H1 (cell line): ENCODE measurements around the gene CRADD. TPM values are rescaled to one million over a fixed set of nuclear protein-coding genes. Genes with fewer than 3 reads are reported as not detected.

Source experiments
- CTCF ChIA-PET: fragments of 300-600 bp; sonication (Branson Sonifier 250); formaldehyde crosslinking; loops from one replicate; lab custom pipeline; 2021; ENCODE audit not compliant: partially characterized antibody; lab: Charles Lee
- POLR2A ChIA-PET: fragments of 300-600 bp; sonication (Branson Sonifier 250); formaldehyde crosslinking; loops from one replicate; lab custom pipeline; 2021; ENCODE audit warnings: inconsistent platforms; ENCODE audit not compliant: partially characterized antibody; lab: Charles Lee
- DNase-seq, 2 experiments: peaks; one replicate each; pipeline versions ENCODE4 v3.0.0 to v3.0.0-alpha.2; 2010 to 2022; ENCODE audit warnings: low spot score in 2 of 2, low read depth in 1 of 2, mixed read lengths in 1 of 2
- FAIRE-seq: peaks from 2 replicates; lab custom pipeline; 2011; peaks lifted over from hg19 to GRCh38; lab: Jason Lieb, UNC
- H2AFZ ChIP-seq: 2 replicates; pipeline ENCODE4 v1.8.1; 2012; ENCODE audit warnings: low read length, inconsistent platforms
- H2AK5ac ChIP-seq: 2 replicates; pipeline ENCODE4 v1.6.1; 2013; ENCODE audit warnings: low read depth, low read length
- H2BK120ac ChIP-seq: replicated peaks from 2 replicates; pipeline ENCODE3; 2013; ENCODE audit warnings: low read depth, low read length, inconsistent platforms
- H2BK12ac ChIP-seq: 2 replicates; pipeline ENCODE4 v1.6.1; 2013; ENCODE audit warnings: low read depth, low read length
- H2BK15ac ChIP-seq: 2 replicates; pipeline ENCODE4 v1.6.1; 2013; ENCODE audit warnings: low read length
- H2BK20ac ChIP-seq: 2 replicates; pipeline ENCODE4 v1.6.1; 2013; ENCODE audit warnings: low read length
- H2BK5ac ChIP-seq: 2 replicates; pipeline ENCODE4 v1.6.1; 2013; ENCODE audit warnings: low read depth, low read length
- H3K14ac ChIP-seq: 2 replicates; pipeline ENCODE4 v1.6.1; 2013; ENCODE audit warnings: inconsistent platforms; ENCODE audit not compliant: insufficient read length
- H3K18ac ChIP-seq: 2 replicates; pipeline ENCODE4 v1.6.1; 2013; ENCODE audit warnings: low read length; ENCODE audit errors: extremely low read depth
- H3K23ac ChIP-seq: 2 replicates; pipeline ENCODE4 v1.6.1; 2013; ENCODE audit warnings: inconsistent platforms; ENCODE audit not compliant: insufficient read length
- H3K23me2 ChIP-seq: 2 replicates; pipeline ENCODE4 v1.6.1; 2013; ENCODE audit warnings: low read depth, low read length
- H3K27ac ChIP-seq: 2 replicates; pipeline ENCODE4 v1.6.1; 2011; ENCODE audit warnings: low read depth, low read length, inconsistent platforms
- H3K27me3 ChIP-seq, 4 experiments: replicated peaks in 1 of 4; 1 replicate in 1 of 4; 2 replicates in 3 of 4; pipeline versions ENCODE4 v1.6.1 to v1.8.1; 2011 to 2013; ENCODE audit warnings: low read length in 3 of 4, mild to moderate bottlenecking in 3 of 4, inconsistent platforms in 2 of 4, mixed read lengths in 2 of 4, moderate library complexity in 1 of 4; ENCODE audit not compliant: control insufficient read depth in 3 of 4, insufficient read depth in 3 of 4; ENCODE audit errors: extremely low read depth in 1 of 4
- H3K36me3 ChIP-seq, 4 experiments: 2 replicates each; pipeline versions ENCODE4 v1.6.1 to v1.8.1; 2011 to 2013; ENCODE audit warnings: mild to moderate bottlenecking in 4 of 4, low read length in 3 of 4, moderate library complexity in 2 of 4, control low read depth in 1 of 4, inconsistent platforms in 1 of 4; ENCODE audit not compliant: insufficient read depth in 4 of 4, control insufficient read depth in 2 of 4
- H3K4ac ChIP-seq: replicated peaks from 2 replicates; pipeline ENCODE3; 2013; ENCODE audit warnings: low read length, low read depth, mixed read lengths, inconsistent platforms; ENCODE audit not compliant: insufficient read length
- H3K4me1 ChIP-seq, 4 experiments: replicated peaks in 1 of 4; 1 replicate in 1 of 4; 2 replicates in 3 of 4; pipeline versions ENCODE4 v1.6.1 to v1.8.1; 2011 to 2013; ENCODE audit warnings: low read length in 3 of 4, inconsistent platforms in 2 of 4, mixed read lengths in 1 of 4; ENCODE audit not compliant: insufficient read depth in 4 of 4, control insufficient read depth in 3 of 4
- H3K4me2 ChIP-seq, 2 experiments: 2 replicates each; pipeline versions ENCODE4 v1.6.1 to v1.8.1; 2011 to 2013; ENCODE audit warnings: low read depth in 2 of 2, low read length in 2 of 2, control low read depth in 1 of 2, inconsistent platforms in 1 of 2, mild to moderate bottlenecking in 1 of 2; ENCODE audit not compliant: insufficient read depth in 1 of 2
- H3K4me3 ChIP-seq, 4 experiments: fragments of 200-600, 300-600 bp in 1 of 4; sonication (generic), shearing (Covaris generic), sonication (Bioruptor Twin) in 1 of 4; 2 replicates each; pipeline versions ENCODE4 v1.5.1 to v1.8.1; 2011 to 2016; ENCODE audit warnings: low read length in 4 of 4, low read depth in 3 of 4, control low read depth in 2 of 4, inconsistent platforms in 2 of 4, mild to moderate bottlenecking in 2 of 4, mixed read lengths in 1 of 4, moderate library complexity in 1 of 4; ENCODE audit not compliant: insufficient read depth in 2 of 4; ENCODE audit errors: extremely low read depth in 1 of 4
- H3K56ac ChIP-seq: replicated peaks from 2 replicates; pipeline ENCODE3; 2013; ENCODE audit warnings: low read depth, mild to moderate bottlenecking, mixed read lengths, low read length, inconsistent platforms; ENCODE audit not compliant: insufficient read length
- H3K79me1 ChIP-seq: 2 replicates; pipeline ENCODE4 v1.6.1; 2013; ENCODE audit warnings: low read depth, low read length, control low read depth
- H3K79me2 ChIP-seq, 2 experiments: 2 replicates each; pipeline versions ENCODE4 v1.6.1 to v1.8.1; 2012 to 2013; ENCODE audit warnings: low read length in 2 of 2, mild to moderate bottlenecking in 2 of 2, inconsistent platforms in 1 of 2; ENCODE audit not compliant: insufficient read depth in 2 of 2, control insufficient read depth in 1 of 2
- H3K9ac ChIP-seq, 4 experiments: replicated peaks in 1 of 4; 1 replicate in 1 of 4; 2 replicates in 3 of 4; pipeline versions ENCODE4 v1.6.1 to v1.8.1; 2011 to 2013; ENCODE audit warnings: low read depth in 3 of 4, low read length in 3 of 4, control low read depth in 2 of 4, mild to moderate bottlenecking in 2 of 4, moderate library complexity in 2 of 4, inconsistent platforms in 1 of 4; ENCODE audit errors: extremely low read depth in 1 of 4
- H3K9me3 ChIP-seq, 2 experiments: 2 replicates each; pipeline versions ENCODE4 v1.6.1 to v1.8.1; 2012 to 2013; ENCODE audit warnings: mild to moderate bottlenecking in 2 of 2, moderate library complexity in 2 of 2, control low read depth in 1 of 2, inconsistent platforms in 1 of 2, low read depth in 1 of 2, low read length in 1 of 2, mixed read lengths in 1 of 2; ENCODE audit not compliant: insufficient read depth in 2 of 2
- H4K20me1 ChIP-seq, 2 experiments: replicated peaks in 1 of 2; 2 replicates each; pipeline versions ENCODE3 to v1.8.1; 2011 to 2013; ENCODE audit warnings: inconsistent platforms in 2 of 2, low read length in 2 of 2, mild to moderate bottlenecking in 1 of 2; ENCODE audit not compliant: insufficient read depth in 2 of 2, control insufficient read depth in 1 of 2
- H4K5ac ChIP-seq: 2 replicates; pipeline ENCODE4 v1.6.1; 2013; ENCODE audit warnings: low read length, low read depth, mixed read lengths, inconsistent platforms; ENCODE audit not compliant: insufficient read length
- H4K8ac ChIP-seq: 2 replicates; pipeline ENCODE4 v1.8.0; 2013; ENCODE audit warnings: mild to moderate bottlenecking, moderate library complexity, low read length, inconsistent platforms; ENCODE audit not compliant: insufficient read depth; ENCODE audit errors: extremely low read depth
- H4K91ac ChIP-seq: replicated peaks from 2 replicates; pipeline ENCODE3; 2013; ENCODE audit warnings: low read length, mixed read lengths, inconsistent platforms; ENCODE audit not compliant: insufficient read length
- CBX5 ChIP-seq: fragments of 300-800, 300-1000 bp; sonication (generic); IDR thresholded peaks from 2 replicates; pipeline ENCODE4 v1.7.1; 2016; ENCODE audit warnings: antibody characterized with exemption, low read length, low read depth
- CHD2 ChIP-seq: IDR thresholded peaks from 2 replicates; pipeline ENCODE4 v1.6.1; 2012; ENCODE audit warnings: low read length, improper control_type of control experiment
- EZH2 ChIP-seq: fragments of 200-600 bp; sonication (generic); IDR thresholded peaks from 2 replicates; pipeline ENCODE4 v1.7.1; 2012; ENCODE audit warnings: low read depth, mild to moderate bottlenecking, moderate library complexity, low read length, inconsistent platforms; ENCODE audit not compliant: severe bottlenecking
- GTF2F1 ChIP-seq: IDR thresholded peaks from 2 replicates; pipeline ENCODE4 v1.6.1; 2012; ENCODE audit warnings: low read depth, low read length, improper control_type of control experiment, borderline replicate concordance
- JUN ChIP-seq: IDR thresholded peaks from 2 replicates; pipeline ENCODE4 v1.6.1; 2011; ENCODE audit warnings: low read depth, mild to moderate bottlenecking, improper control_type of control experiment, low read length
- JUND ChIP-seq: IDR thresholded peaks from 2 replicates; pipeline ENCODE4 v1.6.1; 2011; ENCODE audit warnings: mild to moderate bottlenecking, improper control_type of control experiment, low read length
- NRF1 ChIP-seq: IDR thresholded peaks from 2 replicates; pipeline ENCODE4 v1.6.1; 2011; ENCODE audit warnings: mild to moderate bottlenecking, low read depth, low read length, improper control_type of control experiment
- PHF8 ChIP-seq: fragments of 200-600 bp; sonication (generic); conservative IDR thresholded peaks from 2 replicates; pipeline ENCODE4 v1.7.1; 2012; ENCODE audit warnings: low read depth, mild to moderate bottlenecking, inconsistent platforms, low read length, moderate library complexity
- POLR2A ChIP-seq, 2 experiments: IDR thresholded peaks; 1 replicate in 1 of 2; 2 replicates in 1 of 2; pipeline ENCODE4 v1.6.1; 2011; ENCODE audit warnings: low read depth in 2 of 2, low read length in 2 of 2, mild to moderate bottlenecking in 2 of 2; ENCODE audit errors: control extremely low read depth in 1 of 2
- TAF7 ChIP-seq: optimal IDR thresholded peaks from 2 replicates; pipeline ENCODE3; 2011; ENCODE audit warnings: low read depth, mild to moderate bottlenecking, inconsistent platforms, low read length, moderate library complexity, borderline replicate concordance
- whole genome bisulfite sequencing, 2 experiments: shearing (Covaris generic) in 1 of 2; methylation state at CpG; one replicate each; pipeline versions ENCODE4 v1.1.6 to v1.1.7; 2013 to 2015; ENCODE audit warnings: low lambda C conversion rate in 2 of 2, mixed read lengths in 2 of 2, inconsistent platforms in 1 of 2, low coverage in 1 of 2, missing lambda C conversion rate in 1 of 2; ENCODE audit not compliant: insufficient replicate concordance in 2 of 2, insufficient coverage in 1 of 2, insufficient read length in 1 of 2; ENCODE audit errors: extremely low coverage in 1 of 2, missing lambda C conversion rate in 1 of 2; 5-methylcytosine and 5-hydroxymethylcytosine counted together
- polyA plus RNA-seq, 7 experiments: library from polyadenylated mRNA; depleted of rRNA in 3 of 7; stranded (reverse) in 5 of 7; unstranded in 2 of 7; fragments of >200 nt in 5 of 7; fragments of 200-250 nt in 2 of 7; gene quantifications; 1 replicate in 5 of 7; 2 replicates in 1 of 7; 4 replicates in 1 of 7; pipeline versions ENCODE4 v1.2.1 to v1.2.3, GENCODE V29; 2011 to 2013; ENCODE audit warnings: missing spikeins in 2 of 7, mixed read lengths in 2 of 7
- total RNA-seq: library from RNA; stranded (reverse); fragmentation: NEBNext Ultra II Directional; extraction: Animal tissue kit (Norgen Biotek cat#: 25700); gene quantifications from 2 replicates; pipeline ENCODE4 v1.2.1, GENCODE V29; 2021
- TF ChIP-seq, protein P1 (sequence below), 3 experiments: IDR thresholded peaks; 1 replicate in 2 of 3; 2 replicates in 1 of 3; pipeline versions ENCODE4 v1.5.1 to v1.6.1; 2011; ENCODE audit warnings: low read length in 3 of 3, mild to moderate bottlenecking in 3 of 3, inconsistent platforms in 2 of 3, low read depth in 1 of 3, moderate library complexity in 1 of 3; ENCODE audit not compliant: insufficient read depth in 1 of 3; ENCODE audit errors: control extremely low read depth in 1 of 3
- TF ChIP-seq, protein P2 (sequence below): IDR thresholded peaks from 2 replicates; pipeline ENCODE4 v1.6.1; 2012; ENCODE audit warnings: inconsistent platforms

The CRADD gene
- total and polyA plus RNA-seq, 2 of the 8 experiments (the other 6 are each of a cell fraction or from before 2014, with no cell fraction given): 8.1 to 15.4 TPM

DNA sequence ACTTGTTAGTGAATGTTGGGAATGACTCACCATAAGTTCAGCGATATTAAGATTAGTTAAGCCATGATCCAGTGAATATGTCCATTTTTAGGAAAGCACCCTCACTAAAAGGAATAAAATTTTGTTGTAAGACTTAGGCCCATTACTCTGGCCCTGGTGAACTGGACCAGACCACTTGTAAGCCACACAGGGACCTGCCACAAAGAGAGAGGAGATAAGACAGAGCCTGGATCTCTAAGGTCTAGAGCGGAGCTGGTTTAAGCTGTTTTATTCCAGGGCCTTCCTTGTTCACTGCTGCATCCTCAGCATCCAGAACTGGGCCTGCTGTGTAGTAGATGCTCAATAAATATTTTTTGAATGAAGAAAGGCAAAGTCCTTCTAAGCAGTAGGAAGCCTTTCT lies 79.1 kb downstream of the CRADD start:
- no peak overlapping the region for H3K4me3 ChIP-seq
- no peak overlapping the region for H3K56ac ChIP-seq
- ChIA-PET POLR2A (no interaction called here), CTCF (no interaction called here)
- no peaks in the 10 kb centered on the region for H3K27me3 ChIP-seq
- no peak overlapping the region for H3K14ac ChIP-seq
- no peaks in the 10 kb centered on the region for H3K4me1 ChIP-seq
- DNase-seq (no peak), FAIRE-seq (no peak)
- H4K5ac ChIP-seq: no peak overlapping the region
- H2BK5ac ChIP-seq: no peak overlapping the region
- no peak overlapping the region for H3K9ac ChIP-seq
- no peak overlapping the region for H3K27ac ChIP-seq
- H2BK20ac ChIP-seq: no peak overlapping the region
- no peaks in the 10 kb centered on the region for H3K23me2 ChIP-seq
- no peak overlapping the region for H2BK120ac ChIP-seq
- H3K23ac ChIP-seq: no peak overlapping the region
- H3K9me3 ChIP-seq: peaks cover 13 to 17% of the 10 kb centered on the region in 2 experiments
- no peak overlapping the region for H2AK5ac ChIP-seq
- H3K18ac ChIP-seq: no peak overlapping the region
- H3K36me3 ChIP-seq: peaks cover 0 to 6% (median 2%) of the 10 kb centered on the region in 4 experiments; a peak in 3 of 8 replicates
- H3K79me2 ChIP-seq: no peaks in the 10 kb centered on the region
- no peak overlapping the region for H2AFZ ChIP-seq
- 91% methylated on average over 2 of the region's 2 CpGs; no CpG with 5 or more reads in 1 of the 2 experiments for WGBS, 2 experiments
- H4K20me1 ChIP-seq: no peaks in the 10 kb centered on the region
- H3K79me1 ChIP-seq: no peaks in the 10 kb centered on the region
- no peak overlapping the region for H4K8ac ChIP-seq
- no peak overlapping the region for H3K4ac ChIP-seq
- H4K91ac ChIP-seq: no peak overlapping the region
- no peak overlapping the region for H2BK12ac ChIP-seq
- no peak overlapping the region for H2BK15ac ChIP-seq
- H3K4me2 ChIP-seq: no peak overlapping the region
- TF ChIP-seq CBX5: no peak
- no peak for TF ChIP-seq GTF2F1
- TF ChIP-seq JUND: no peak
- TF ChIP-seq JUN: no peak
- no peak for TF ChIP-seq CHD2
- no peak for TF ChIP-seq TAF7
- no peak for TF ChIP-seq PHF8
- TF ChIP-seq, protein P1, sequence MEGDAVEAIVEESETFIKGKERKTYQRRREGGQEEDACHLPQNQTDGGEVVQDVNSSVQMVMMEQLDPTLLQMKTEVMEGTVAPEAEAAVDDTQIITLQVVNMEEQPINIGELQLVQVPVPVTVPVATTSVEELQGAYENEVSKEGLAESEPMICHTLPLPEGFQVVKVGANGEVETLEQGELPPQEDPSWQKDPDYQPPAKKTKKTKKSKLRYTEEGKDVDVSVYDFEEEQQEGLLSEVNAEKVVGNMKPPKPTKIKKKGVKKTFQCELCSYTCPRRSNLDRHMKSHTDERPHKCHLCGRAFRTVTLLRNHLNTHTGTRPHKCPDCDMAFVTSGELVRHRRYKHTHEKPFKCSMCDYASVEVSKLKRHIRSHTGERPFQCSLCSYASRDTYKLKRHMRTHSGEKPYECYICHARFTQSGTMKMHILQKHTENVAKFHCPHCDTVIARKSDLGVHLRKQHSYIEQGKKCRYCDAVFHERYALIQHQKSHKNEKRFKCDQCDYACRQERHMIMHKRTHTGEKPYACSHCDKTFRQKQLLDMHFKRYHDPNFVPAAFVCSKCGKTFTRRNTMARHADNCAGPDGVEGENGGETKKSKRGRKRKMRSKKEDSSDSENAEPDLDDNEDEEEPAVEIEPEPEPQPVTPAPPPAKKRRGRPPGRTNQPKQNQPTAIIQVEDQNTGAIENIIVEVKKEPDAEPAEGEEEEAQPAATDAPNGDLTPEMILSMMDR (IDR thresholded peaks at IDR 0.05; ENCODE audit: control extremely low read depth in 1 of 3, insufficient read depth in 1 of 3, low read depth in 1 of 3, low read length in 3 of 3): no peak
- no peak for TF ChIP-seq POLR2A (IDR thresholded peaks at IDR 0.05; ENCODE audit: control extremely low read depth in 1 of 2, low read depth in 2 of 2, low read length in 2 of 2)
- no peak for TF ChIP-seq EZH2
- TF ChIP-seq, protein P2, sequence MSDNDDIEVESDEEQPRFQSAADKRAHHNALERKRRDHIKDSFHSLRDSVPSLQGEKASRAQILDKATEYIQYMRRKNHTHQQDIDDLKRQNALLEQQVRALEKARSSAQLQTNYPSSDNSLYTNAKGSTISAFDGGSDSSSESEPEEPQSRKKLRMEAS: no peak
- TF ChIP-seq NRF1: no peak
